ENCODE data around the gene CNOT10. TPM values are rescaled to one million over a fixed set of nuclear protein-coding genes. Genes with fewer than 3 reads are reported as not detected.

Gene CNOT10
- total and polyA plus RNA-seq, 7 donors = 10.3 to 18.1 (median 11.7) TPM

DNA sequence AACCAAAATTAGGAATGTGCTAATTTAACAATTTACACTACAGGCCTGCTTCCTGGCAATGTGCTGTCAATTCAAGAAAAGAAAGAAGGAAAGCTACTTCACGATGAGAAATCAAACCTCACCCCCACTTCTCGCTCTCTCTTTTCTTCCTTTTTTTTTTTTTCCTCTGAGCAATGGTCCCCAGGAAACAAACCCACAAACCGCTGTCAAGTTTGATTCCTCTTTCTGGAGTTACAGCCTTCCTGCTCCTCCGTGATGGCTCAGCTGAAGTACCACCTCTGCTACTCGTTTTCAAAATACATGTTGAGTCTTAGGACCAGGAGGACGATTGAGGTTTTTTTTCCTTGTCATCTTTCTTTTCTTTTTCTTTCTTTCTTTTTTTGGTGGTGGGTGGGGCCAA, 129.4 kb downstream of the CNOT10 start:
- ATAC-seq (no peak), DNase-seq (no peak)
- Histone ChIP-seq H3K4me3 (no peak overlapping the region), H3K36me3 (ENCODE audit: insufficient read depth in 1 of 2, low read depth in 1 of 2) (no peaks in the 10 kb centered on the region), H3K27ac (no peak overlapping the region), H3K27me3 (ENCODE audit: insufficient read depth in 3 of 3, low read length in 2 of 3) (peaks cover 5 to 46% (median 26%) of the 10 kb centered on the region in 3 donors), H3K9me3 (no peaks in the 10 kb centered on the region), H3K4me1 (peaks cover 6% of the 10 kb centered on the region)
- TF ChIP-seq, protein P1, sequence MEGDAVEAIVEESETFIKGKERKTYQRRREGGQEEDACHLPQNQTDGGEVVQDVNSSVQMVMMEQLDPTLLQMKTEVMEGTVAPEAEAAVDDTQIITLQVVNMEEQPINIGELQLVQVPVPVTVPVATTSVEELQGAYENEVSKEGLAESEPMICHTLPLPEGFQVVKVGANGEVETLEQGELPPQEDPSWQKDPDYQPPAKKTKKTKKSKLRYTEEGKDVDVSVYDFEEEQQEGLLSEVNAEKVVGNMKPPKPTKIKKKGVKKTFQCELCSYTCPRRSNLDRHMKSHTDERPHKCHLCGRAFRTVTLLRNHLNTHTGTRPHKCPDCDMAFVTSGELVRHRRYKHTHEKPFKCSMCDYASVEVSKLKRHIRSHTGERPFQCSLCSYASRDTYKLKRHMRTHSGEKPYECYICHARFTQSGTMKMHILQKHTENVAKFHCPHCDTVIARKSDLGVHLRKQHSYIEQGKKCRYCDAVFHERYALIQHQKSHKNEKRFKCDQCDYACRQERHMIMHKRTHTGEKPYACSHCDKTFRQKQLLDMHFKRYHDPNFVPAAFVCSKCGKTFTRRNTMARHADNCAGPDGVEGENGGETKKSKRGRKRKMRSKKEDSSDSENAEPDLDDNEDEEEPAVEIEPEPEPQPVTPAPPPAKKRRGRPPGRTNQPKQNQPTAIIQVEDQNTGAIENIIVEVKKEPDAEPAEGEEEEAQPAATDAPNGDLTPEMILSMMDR (IDR thresholded peaks at IDR 0.05) = no peak
- intact Hi-C loops (cut with DNase I) = no loop called here
- 68 to 72% (median 70%) methylated on average over 6 of the region's 6 CpGs for whole genome bisulfite sequencing, 3 donors

DNA sequence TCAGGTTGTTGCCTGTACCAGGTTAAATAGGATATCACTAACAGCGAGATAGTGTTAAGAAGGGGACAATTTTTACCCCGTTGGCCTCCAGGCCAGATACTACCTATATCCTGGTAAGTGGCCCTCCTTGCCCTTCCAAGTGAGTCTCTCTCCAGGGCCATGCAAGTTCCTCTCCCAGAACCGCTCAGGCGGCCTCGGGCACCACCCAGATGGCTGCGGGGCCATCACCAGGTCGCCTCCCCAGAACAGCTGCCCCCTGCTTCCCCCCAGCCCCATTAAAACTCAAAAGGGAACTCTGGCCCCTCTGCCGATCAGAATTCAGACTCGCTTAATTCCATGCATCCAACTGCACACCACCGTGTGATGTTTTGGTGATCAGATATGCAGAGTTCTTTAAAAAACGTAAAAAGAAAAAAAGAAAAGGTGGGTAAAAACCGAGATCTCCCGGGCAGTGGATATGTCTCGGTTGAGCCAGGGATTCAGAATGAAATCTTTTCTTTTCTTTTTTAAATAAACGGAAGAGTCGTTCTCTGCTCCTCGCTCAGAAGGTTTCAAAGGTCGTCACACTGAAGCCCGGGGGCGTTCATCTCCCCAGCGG, 131.0 kb downstream of the CNOT10 start:
- intact Hi-C loops (cut with DNase I) = no loop called here
- Histone ChIP-seq H3K27me3 (ENCODE audit: insufficient read depth in 3 of 3, low read length in 2 of 3) (peaks cover 8 to 62% (median 29%) of the 10 kb centered on the region in 3 donors), H3K4me3 (no peak overlapping the region), H3K4me1 (peaks cover 6% of the 10 kb centered on the region), H3K27ac (no peak overlapping the region), H3K36me3 (ENCODE audit: insufficient read depth in 1 of 2, low read depth in 1 of 2) (no peaks in the 10 kb centered on the region), H3K9me3 (no peaks in the 10 kb centered on the region)
- no peak for ATAC-seq
- WGBS, 3 donors = 20 to 23% (median 21%) methylated on average over 20 to 21 of the region's 21 CpGs
- DNase-seq = no peak
- TF ChIP-seq, protein P1 (IDR thresholded peaks at IDR 0.05) = no peak

DNA sequence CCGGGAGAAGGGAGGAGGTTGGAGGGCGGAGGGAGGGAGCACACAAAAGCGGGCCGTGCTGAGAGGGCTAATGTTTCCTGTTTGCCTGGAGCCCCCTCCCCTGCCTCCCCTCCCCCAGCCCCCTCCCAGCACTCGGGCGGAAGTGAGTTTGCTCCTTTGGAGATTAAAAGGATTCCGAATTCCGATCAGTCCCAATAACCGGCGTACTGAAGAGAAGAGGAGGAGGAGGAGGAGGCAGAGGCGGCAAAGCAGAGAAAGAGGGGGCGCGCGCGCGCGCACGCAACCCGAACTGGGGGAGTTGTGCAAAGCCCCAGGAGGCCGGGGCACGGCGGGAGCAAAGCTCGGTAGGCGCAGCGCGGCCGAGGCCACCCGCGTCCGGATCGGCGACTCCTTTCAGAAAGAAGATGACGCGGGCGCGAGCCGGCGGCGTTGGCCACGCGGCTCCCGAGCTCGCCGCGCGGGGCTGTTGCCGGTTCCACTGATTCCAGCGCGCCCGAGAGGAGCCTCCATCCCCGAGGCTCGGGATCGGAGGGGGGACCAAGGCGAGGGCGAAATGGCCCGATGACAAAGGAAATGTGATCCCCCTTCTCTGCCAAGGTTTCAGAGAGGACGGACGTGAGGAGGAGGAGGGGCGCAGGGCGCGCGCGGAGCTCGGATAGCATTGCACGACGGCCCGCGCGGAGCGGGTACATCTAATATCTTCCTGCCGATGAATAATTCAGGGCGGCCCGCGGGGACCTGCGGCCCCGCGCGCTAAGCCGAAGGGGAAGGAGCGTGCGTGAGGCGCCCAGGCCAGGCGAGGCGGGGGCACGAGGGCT, 131.7 kb downstream of the CNOT10 start:
- DNase-seq (no peak), ATAC-seq (no peak)
- TF ChIP-seq, protein P1 (IDR thresholded peaks at IDR 0.05) = no peak
- peaks cover 8 to 69% (median 34%) of the 10 kb centered on the region in 3 donors for H3K27me3 ChIP-seq (ENCODE audit: insufficient read depth in 3 of 3, low read length in 2 of 3)
- H3K36me3 ChIP-seq (ENCODE audit: insufficient read depth in 1 of 2, low read depth in 1 of 2) = no peaks in the 10 kb centered on the region
- H3K4me1 ChIP-seq = peaks cover 6% of the 10 kb centered on the region
- no peak overlapping the region for H3K27ac ChIP-seq
- intact Hi-C loops (cut with DNase I) = no loop called here
- peak overlapping the region; percentile 60 for H3K4me3 ChIP-seq
- WGBS, 3 donors = 1 to 2% (median 1%) methylated on average over 67 to 85 of the region's 85 CpGs
- H3K9me3 ChIP-seq = no peaks in the 10 kb centered on the region

DNA sequence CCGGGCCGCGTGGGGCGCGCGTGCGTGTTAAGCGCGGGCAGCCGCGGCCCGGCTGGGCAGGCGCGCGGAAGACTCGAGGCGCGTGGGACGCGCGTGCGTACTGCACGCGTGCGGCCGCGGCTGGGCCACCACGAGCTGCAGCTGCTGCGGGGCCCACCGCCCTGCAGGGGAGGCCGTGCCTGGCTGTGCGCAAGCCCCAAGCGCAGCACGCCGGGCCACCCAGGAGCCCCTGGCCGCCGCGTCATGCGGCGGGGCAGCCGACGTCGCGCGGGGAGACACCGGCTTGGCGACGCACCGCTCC, 132.2 kb downstream of the CNOT10 start:
- DNase-seq (no peak), ATAC-seq (no peak)
- peaks cover 8 to 69% (median 36%) of the 10 kb centered on the region in 3 donors for H3K27me3 ChIP-seq (ENCODE audit: insufficient read depth in 3 of 3, low read length in 2 of 3)
- no peak overlapping the region for H3K27ac ChIP-seq
- H3K4me3 ChIP-seq = peak overlapping the region; percentile 60
- no peaks in the 10 kb centered on the region for H3K9me3 ChIP-seq
- no peaks in the 10 kb centered on the region for H3K36me3 ChIP-seq (ENCODE audit: insufficient read depth in 1 of 2, low read depth in 1 of 2)
- intact Hi-C loops (cut with DNase I) = no loop called here
- TF ChIP-seq, protein P1 (IDR thresholded peaks at IDR 0.05) = no peak
- H3K4me1 ChIP-seq = peaks cover 6% of the 10 kb centered on the region
- 0 to 1% (median 0%) methylated on average over 29 to 49 of the region's 49 CpGs for WGBS, 3 donors
